ENCODE results near the gene RTN1.

DNA sequence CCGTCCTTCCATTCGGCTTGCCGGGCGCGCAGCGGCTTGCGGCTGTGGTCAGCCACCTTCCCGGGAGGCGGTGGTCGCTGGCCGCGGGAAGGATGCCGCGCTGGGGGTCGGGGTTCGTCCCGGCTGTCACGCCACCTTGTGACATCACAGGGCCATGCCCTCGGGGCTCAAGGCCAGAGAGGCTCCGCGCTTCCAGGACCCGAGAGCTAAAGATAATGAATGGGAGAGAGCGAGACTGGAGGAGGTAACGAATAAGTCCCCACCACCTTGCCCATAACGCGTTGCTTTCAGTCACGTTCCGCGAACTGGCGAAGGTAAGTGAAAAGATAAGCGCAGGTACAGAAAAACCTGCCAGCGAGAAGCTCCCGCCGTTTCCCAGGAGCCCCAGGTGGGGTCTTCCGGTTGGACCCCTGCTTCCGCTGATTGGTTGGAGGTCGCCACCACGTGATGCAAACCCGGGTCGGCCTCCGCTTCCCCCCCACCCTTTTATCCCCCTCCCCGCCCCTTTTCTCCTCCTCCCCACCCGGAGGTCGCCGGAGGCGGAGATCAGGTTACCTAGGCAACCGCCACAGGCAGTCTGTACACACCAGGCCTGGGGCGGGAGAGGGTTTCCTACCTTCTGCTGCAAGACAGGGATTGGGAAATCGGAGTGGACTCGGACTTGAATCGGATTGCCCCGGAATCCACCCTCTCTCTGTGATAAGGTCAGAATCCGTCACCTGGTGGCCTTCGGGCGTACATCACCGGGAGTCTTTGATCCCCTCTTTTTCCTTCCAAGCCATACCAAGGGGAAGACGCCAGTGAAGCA lies 49.2 kb upstream of the RTN1 start, which contains the start of gene LRRC9:
- TF ChIP-seq, protein P1, sequence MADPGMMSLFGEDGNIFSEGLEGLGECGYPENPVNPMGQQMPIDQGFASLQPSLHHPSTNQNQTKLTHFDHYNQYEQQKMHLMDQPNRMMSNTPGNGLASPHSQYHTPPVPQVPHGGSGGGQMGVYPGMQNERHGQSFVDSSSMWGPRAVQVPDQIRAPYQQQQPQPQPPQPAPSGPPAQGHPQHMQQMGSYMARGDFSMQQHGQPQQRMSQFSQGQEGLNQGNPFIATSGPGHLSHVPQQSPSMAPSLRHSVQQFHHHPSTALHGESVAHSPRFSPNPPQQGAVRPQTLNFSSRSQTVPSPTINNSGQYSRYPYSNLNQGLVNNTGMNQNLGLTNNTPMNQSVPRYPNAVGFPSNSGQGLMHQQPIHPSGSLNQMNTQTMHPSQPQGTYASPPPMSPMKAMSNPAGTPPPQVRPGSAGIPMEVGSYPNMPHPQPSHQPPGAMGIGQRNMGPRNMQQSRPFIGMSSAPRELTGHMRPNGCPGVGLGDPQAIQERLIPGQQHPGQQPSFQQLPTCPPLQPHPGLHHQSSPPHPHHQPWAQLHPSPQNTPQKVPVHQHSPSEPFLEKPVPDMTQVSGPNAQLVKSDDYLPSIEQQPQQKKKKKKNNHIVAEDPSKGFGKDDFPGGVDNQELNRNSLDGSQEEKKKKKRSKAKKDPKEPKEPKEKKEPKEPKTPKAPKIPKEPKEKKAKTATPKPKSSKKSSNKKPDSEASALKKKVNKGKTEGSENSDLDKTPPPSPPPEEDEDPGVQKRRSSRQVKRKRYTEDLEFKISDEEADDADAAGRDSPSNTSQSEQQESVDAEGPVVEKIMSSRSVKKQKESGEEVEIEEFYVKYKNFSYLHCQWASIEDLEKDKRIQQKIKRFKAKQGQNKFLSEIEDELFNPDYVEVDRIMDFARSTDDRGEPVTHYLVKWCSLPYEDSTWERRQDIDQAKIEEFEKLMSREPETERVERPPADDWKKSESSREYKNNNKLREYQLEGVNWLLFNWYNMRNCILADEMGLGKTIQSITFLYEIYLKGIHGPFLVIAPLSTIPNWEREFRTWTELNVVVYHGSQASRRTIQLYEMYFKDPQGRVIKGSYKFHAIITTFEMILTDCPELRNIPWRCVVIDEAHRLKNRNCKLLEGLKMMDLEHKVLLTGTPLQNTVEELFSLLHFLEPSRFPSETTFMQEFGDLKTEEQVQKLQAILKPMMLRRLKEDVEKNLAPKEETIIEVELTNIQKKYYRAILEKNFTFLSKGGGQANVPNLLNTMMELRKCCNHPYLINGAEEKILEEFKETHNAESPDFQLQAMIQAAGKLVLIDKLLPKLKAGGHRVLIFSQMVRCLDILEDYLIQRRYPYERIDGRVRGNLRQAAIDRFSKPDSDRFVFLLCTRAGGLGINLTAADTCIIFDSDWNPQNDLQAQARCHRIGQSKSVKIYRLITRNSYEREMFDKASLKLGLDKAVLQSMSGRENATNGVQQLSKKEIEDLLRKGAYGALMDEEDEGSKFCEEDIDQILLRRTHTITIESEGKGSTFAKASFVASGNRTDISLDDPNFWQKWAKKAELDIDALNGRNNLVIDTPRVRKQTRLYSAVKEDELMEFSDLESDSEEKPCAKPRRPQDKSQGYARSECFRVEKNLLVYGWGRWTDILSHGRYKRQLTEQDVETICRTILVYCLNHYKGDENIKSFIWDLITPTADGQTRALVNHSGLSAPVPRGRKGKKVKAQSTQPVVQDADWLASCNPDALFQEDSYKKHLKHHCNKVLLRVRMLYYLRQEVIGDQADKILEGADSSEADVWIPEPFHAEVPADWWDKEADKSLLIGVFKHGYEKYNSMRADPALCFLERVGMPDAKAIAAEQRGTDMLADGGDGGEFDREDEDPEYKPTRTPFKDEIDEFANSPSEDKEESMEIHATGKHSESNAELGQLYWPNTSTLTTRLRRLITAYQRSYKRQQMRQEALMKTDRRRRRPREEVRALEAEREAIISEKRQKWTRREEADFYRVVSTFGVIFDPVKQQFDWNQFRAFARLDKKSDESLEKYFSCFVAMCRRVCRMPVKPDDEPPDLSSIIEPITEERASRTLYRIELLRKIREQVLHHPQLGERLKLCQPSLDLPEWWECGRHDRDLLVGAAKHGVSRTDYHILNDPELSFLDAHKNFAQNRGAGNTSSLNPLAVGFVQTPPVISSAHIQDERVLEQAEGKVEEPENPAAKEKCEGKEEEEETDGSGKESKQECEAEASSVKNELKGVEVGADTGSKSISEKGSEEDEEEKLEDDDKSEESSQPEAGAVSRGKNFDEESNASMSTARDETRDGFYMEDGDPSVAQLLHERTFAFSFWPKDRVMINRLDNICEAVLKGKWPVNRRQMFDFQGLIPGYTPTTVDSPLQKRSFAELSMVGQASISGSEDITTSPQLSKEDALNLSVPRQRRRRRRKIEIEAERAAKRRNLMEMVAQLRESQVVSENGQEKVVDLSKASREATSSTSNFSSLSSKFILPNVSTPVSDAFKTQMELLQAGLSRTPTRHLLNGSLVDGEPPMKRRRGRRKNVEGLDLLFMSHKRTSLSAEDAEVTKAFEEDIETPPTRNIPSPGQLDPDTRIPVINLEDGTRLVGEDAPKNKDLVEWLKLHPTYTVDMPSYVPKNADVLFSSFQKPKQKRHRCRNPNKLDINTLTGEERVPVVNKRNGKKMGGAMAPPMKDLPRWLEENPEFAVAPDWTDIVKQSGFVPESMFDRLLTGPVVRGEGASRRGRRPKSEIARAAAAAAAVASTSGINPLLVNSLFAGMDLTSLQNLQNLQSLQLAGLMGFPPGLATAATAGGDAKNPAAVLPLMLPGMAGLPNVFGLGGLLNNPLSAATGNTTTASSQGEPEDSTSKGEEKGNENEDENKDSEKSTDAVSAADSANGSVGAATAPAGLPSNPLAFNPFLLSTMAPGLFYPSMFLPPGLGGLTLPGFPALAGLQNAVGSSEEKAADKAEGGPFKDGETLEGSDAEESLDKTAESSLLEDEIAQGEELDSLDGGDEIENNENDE (IDR thresholded peaks at IDR 0.05; ENCODE audit: insufficient replicate concordance, low read length) = no peak
- TF ChIP-seq POLR2AphosphoS5 (IDR thresholded peaks at IDR 0.05; ENCODE audit: low read depth, low read length) (0 out of 2 replicates have a peak, but pooled peaks have one; percentile 38), POLR2A (IDR thresholded peaks at IDR 0.05; ENCODE audit: control extremely low read depth in 1 of 2, low read depth in 2 of 2, low read length in 2 of 2) (peak; percentile 51 to 80; a peak in 2 of 3 replicates), TEAD4 (IDR thresholded peaks at IDR 0.05; ENCODE audit: low read depth, low read length) (peak; percentile 44; the same call in 1 of the 2 replicates), TCF12 (IDR thresholded peaks at IDR 0.05; ENCODE audit: low read depth, low read length) (no peak)
- TF ChIP-seq, protein P2, sequence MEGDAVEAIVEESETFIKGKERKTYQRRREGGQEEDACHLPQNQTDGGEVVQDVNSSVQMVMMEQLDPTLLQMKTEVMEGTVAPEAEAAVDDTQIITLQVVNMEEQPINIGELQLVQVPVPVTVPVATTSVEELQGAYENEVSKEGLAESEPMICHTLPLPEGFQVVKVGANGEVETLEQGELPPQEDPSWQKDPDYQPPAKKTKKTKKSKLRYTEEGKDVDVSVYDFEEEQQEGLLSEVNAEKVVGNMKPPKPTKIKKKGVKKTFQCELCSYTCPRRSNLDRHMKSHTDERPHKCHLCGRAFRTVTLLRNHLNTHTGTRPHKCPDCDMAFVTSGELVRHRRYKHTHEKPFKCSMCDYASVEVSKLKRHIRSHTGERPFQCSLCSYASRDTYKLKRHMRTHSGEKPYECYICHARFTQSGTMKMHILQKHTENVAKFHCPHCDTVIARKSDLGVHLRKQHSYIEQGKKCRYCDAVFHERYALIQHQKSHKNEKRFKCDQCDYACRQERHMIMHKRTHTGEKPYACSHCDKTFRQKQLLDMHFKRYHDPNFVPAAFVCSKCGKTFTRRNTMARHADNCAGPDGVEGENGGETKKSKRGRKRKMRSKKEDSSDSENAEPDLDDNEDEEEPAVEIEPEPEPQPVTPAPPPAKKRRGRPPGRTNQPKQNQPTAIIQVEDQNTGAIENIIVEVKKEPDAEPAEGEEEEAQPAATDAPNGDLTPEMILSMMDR (IDR thresholded peaks at IDR 0.05; ENCODE audit: control extremely low read depth in 1 of 3, insufficient read depth in 1 of 3, low read depth in 1 of 3, low read length in 3 of 3) = peak in 1 of 3 experiments; percentile 15; a peak in 1 of 4 replicates

All from H1 (cell line).